GM20431 (cell line): ENCODE measurements around the gene LRRC36.

Source experiments
- in situ Hi-C: fragments of 300-500 bp; cut with MseI, MboI; formaldehyde crosslinking; loops from one replicate; pipeline ENCODE4 v1.15.0; 2020; ENCODE audit warnings: low sequenced_read_pairs; ENCODE audit not compliant: unreplicated experiment

LRRC36 gene, protein sequence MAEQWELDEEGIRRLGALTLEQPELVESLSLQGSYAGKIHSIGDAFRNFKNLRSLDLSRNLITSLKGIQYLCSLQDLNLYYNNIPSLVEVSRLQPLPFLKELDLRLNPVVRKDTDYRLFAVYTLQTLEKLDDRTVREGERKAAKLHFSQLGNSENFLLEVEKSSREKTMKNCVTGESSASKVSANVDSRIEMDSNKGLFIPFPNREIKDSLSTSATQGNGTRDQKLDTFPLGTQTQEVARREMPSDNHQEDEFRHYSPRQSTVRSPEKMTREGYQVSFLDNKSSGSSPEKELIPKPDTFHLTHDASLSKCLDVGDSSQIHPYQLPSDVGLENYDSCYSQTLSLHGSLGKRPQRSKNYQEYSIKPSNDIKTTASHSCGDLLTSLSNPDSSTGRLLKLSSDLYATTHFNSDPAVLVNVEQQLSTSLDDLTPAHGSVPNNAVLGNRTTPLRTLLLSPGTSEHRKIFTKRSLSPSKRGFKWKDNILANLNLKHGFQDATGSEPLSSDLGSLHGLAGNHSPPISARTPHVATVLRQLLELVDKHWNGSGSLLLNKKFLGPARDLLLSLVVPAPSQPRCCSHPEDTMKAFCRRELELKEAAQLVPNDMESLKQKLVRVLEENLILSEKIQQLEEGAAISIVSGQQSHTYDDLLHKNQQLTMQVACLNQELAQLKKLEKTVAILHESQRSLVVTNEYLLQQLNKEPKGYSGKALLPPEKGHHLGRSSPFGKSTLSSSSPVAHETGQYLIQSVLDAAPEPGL

DNA sequence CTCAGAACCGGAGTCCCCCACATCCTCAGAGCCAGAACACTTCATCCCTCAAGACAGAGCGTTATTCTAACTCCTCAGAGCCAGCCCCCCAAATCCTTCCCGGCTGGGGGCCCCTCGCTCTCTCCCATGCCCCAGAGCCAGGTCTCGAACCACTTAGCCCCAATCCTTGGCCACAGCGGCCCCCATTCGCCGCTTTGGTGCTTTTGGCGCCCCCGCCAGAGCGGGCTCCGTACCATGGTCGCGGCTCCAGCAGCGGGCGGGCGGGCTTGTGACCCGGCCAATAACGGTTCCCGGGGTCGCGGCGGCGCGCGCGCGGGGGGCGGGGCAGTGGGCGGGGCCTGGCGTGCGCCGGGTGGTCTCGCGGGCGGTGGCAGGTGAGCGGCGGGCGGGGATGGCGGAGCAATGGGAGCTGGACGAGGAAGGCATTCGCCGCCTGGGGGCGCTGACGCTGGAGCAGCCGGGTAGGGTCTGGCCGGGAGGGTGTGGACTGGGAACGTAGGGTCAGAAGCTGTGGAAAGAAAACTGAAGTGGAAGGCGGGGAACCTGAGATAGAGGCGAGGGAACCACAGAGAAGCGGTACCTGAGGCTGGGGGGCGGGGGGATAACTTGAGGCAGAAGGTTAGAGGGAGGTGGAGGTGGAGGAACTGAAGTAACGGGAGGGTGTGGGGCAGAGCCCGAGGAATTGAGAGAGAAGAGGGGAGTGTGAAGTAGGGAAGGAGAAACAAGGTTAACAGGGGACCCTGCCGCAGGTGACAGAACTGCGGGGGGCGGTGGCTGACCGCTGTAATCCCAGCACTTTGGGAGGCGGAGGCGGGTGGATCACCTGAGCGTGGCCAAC is at the start of gene LRRC36, which contains the start of gene KCTD19:
LRRC36 (plus strand) TSS at position 344 of the 838 bp plus-strand sequence; CDS start at position 392, 48 bp downstream.
KCTD19 (minus strand) TSS at position 270 of the 838 bp plus-strand sequence; CDS start at position 236, 34 bp downstream.
- in situ Hi-C loops, result no loop called here

DNA sequence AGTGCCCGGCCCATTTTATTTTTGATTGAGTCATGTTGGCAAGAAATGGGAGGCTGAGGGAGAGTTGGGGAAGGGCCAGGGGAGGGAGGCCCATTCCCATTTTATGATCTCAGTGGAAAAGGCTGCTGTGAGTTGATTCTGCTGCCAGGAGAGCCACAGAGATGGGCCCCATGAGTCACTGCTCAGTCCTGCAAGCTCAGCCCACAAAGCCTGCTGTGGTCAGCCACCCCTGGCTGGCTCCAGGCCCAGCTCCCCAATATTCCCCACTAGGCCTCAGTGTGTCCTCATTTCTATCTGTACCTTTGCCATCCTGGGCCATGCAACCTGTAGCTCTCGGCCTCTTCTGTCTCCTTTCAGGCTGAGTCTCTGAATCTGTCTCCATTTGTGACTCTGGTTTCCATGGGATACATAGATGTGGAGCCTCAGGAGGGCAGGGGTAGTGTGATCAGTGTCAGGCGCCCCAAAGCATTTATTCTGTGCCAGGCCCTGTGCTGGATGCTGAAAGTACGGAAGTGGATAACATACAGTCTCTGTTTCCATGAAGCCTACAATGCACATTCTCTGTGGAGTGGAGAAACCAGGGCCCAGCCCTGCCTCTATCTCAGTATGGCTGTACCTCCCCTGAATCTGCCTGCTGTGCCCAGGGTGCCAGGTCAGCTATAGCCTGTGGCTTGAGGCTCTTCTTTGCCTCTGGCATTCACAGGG is 49.2 kb upstream of the LRRC36 start:
- in situ Hi-C loops, result no loop called here

DNA sequence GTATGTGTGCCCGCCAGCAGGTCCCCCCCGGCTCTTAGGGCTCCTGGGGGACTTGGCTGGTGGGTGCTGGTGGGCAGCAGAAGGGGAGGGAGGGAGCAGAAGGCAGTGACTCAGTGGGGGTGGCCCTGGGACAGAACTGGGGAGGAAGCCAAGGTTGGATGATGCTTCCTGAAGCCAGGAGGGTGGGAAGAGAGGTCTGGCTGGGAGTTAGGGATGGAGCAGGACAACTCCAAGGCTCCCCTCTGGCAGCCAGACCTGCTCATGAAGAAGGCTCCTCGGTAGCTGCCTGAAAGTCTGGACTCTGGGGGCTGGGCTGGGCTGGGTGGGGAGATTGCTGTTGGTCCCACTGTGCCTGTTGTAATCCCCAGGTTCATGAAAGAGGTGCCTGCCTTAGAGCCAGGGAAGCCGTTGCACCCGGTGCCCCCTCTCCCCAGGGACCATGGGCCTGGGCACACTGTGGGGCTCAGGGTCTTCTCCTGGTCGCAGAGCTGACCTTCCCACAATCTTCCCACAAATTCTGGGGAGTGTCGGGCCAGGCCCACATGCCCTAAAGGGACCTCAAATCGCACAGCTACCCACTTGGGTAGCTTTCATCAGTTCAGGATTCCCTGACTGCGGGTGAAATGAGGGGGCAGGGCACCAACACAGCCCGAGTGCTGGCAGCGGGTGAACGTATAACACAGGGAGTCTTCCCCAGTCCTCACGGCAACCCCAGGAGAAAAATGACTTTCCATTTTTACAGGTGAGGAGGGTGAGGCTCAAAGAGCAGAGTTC is 48.4 kb upstream of the LRRC36 start:
- in situ Hi-C loops, result no loop called here

DNA sequence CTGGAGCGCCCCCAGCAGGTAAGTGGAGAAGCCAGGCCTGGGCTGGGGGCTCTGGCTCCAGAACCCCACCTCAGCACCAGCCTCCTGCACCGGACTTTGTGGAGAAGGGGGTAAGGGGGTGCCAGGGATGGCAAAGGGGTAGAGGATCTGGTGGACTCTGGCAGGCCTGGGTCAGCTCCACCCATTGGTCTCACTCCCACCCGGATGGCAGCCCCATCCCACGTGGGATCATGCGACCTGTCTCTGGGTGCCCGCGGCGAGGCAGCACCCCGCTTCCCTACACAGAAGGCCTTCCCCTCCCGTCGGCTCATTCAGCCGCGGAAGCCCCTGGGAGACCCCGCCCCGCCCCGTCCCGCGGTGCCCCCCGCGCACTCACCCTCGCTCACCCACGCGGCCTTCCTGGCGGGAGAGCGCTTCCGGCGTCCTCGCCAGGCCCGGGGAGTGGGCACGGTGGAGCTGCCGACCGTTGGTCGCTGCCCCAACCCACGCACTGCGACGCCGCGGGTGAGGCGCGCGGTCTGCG is 47.8 kb upstream of the LRRC36 start:
- in situ Hi-C loops, result no loop called here

DNA sequence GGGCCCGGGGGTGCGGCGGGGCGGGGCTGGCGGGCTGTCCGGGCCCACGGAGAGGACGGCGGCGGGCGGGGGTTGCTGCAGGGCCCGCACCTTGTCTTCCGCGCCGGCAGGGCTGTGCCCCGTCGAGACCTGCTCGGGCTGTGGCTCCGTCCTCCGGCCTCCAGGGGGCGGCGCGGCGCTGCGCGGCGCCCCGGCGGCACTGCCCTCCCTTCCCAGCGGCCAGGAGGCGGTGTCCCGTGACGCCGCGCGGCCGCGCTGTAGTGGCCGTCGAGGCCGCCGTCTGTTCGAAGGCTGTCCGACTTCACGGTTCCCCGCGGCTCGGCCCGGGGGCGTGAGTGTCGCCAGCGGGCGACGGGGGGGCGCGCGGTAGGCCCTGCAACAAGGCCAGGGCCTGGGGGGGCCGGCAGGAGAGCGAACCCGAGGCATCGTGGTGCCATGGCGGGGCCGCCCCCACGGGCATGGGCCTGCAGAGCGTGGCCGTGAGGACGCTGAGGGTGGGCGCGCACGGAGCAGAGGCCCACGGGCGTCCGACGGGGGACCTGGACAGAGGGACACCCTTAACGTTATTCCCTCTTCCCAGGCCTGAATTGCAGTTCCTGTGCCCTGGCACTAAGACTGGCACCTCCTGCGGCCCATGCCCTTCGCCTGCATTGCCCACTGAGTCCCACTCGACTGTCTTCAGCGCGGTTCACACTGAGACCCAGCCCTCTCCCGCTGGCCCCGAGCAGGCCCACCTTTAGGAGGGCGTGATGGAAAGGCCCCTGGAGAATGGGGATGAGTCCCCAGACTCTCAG is 47.1 kb upstream of the LRRC36 start, which contains the start of gene PLEKHG4:
PLEKHG4 (plus strand) TSS at position 237 of the 794 bp plus-strand sequence; CDS start at position 750, 513 bp downstream.
- in situ Hi-C loops, result no loop called here

DNA sequence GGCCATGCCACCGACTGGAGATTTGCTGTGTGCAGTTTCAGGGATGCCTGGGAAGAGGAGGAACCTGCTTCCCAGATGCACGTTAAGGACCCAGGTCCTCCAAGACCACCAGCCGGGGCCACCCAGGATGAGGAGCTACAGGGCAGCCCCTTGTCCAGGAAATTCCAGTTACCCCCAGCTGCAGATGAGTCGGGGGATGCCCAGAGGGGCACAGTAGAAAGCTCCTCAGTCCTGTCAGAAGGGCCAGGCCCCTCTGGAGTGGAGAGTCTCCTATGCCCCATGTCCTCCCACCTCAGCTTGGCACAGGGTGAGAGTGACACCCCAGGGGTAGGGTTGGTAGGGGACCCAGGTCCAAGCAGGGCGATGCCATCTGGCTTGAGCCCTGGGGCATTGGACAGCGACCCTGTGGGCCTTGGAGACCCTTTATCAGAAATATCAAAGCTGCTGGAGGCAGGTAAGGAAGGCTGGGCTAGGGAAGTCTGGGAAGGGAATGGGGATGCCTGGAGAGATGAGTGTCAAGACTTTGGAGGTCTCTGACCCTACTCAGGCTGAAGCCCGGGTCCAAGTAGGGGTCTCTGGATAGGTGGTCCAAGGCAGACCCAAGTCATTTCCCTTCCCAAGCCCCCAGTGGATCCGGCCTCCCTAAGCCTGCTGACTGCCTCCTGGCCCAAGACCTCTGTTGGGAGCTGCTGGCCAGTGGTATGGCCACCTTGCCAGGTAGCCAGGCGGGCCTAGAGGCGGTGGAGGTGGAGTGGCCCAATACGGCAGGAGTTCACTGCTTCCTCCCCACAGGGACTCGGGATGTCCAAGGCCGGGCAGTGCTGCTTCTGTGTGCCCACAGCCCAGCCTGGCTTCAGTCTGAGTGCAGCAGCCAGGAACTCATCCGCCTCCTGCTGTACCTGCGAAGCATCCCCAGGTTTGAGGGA is 46.3 kb upstream of the LRRC36 start:
- in situ Hi-C loops, result no loop called here

DNA sequence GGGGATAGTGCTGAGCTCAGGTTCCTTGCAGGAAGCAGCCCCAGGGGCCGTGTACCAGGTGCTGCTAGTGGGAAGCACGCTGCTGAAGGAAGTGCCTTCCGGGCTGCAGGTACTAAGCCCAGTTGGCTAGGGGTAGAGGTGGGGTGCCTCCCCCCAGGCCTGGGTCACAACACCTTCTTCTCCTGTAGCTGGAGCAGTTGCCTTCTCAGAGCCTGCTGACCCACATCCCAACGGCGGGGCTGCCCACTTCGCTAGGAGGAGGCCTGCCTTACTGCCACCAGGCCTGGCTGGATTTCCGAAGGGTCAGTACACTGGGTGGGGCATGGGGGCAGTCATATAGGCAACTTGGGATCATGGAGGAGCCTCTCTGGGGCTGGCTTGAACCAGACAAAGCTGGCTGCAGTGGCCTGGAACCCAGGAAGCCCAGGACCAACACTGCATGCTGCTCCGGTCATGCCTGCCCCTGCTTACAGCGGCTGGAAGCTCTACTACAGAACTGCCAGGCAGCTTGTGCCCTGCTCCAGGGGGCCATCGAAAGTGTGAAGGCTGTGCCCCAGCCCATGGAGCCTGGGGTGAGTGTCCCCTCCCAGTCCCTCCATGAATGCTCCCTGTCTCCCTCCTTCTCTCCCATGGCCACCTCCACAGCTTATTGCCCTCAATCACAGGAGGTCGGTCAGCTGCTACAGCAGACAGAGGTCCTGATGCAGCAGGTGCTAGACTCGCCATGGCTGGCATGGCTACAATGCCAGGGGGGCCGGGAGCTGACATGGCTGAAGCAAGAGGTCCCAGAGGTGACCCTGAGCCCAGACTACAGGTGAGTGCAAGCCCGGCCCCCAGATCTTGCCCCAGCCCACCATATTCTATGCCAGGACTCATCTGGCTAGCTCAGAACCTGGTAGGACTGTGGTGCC is 44.8 kb upstream of the LRRC36 start:
- in situ Hi-C loops, result no loop called here

DNA sequence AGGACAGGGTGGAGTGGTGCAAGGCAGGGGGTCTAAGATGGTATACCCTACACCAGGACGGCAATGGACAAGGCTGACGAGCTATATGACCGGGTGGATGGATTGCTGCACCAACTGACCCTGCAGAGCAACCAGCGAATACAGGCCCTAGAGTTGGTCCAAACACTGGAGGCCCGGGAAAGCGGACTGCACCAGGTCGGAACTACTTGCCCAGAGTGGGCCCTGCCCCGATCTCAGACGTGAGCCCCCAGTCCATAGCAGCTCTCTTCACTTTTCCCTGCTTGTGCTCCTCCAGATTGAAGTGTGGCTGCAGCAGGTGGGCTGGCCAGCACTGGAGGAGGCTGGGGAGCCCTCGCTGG is 44.2 kb upstream of the LRRC36 start:
- in situ Hi-C loops, result no loop called here

DNA sequence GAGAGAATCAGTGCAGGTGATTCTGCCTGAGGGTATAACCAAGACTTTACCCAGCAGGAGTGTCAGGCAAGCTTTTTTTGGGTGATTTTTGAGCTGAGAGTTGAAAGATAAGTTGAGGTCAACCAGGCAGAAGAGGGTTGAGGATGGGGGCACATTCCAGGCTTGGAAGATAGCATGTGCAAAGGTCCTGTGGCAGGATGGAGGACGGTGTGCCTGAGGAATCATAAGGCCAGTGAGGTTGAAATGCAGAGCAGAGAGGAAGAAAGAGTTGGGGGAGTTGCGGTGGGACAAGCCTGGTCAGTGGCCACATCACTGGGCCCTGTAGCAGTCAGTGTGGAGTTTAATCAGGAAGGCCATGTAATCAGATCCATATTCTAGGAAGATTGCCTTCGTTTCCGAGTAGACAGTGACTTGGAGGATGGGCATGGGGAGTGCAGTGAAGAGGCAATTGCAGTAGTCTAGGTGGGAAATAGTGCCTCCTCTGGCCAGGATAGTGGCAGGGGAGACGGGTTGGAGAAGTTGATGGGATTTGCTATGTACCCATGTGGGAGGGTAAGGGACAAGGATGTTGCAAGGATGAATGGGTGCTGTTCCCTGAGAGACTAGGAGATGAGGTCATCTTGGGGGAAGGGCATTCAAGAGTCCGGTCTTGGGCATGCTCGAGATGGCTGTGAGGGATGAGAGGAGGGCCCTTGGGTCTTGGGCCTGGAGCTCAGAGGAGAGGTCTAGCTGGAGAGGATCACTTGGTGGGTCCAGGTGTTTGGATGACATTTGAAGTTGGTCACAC is 43.4 kb upstream of the LRRC36 start:
- in situ Hi-C loops, result no loop called here

DNA sequence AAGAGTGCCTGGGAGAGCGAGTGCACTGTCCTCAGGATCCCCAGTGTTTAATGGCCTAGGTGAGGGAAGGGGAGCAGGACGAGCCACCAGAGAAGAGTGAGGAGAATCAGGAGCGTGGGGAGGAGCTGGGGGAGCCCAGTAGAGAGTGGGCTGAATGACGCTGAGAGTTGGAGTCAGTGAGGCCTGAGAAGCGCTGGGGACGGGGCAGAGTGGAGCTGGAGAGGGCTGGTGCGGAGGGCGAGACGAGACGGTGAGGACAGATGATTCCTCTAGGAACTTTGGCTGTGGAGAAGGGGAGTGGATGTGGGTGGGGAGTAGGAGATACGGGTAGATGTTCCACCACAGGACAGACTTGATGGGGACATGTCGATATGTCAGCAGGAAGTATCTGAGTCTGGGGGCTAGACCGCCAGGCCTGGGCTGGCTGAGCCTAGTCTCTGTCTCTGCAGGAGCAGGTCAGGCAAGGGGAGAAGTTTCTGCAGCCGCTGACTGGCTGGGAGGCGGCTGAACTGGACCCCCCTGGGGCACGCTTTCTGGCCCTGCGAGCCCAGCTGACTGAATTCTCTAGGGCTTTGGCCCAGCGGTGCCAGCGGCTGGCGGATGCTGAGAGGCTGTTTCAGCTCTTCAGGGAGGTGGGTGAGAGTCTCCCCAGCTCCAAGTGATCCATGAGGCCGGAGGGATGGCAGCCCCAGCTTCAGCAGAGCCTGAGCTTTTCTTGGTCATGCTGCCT is 42.6 kb upstream of the LRRC36 start:
- in situ Hi-C loops, result no loop called here

DNA sequence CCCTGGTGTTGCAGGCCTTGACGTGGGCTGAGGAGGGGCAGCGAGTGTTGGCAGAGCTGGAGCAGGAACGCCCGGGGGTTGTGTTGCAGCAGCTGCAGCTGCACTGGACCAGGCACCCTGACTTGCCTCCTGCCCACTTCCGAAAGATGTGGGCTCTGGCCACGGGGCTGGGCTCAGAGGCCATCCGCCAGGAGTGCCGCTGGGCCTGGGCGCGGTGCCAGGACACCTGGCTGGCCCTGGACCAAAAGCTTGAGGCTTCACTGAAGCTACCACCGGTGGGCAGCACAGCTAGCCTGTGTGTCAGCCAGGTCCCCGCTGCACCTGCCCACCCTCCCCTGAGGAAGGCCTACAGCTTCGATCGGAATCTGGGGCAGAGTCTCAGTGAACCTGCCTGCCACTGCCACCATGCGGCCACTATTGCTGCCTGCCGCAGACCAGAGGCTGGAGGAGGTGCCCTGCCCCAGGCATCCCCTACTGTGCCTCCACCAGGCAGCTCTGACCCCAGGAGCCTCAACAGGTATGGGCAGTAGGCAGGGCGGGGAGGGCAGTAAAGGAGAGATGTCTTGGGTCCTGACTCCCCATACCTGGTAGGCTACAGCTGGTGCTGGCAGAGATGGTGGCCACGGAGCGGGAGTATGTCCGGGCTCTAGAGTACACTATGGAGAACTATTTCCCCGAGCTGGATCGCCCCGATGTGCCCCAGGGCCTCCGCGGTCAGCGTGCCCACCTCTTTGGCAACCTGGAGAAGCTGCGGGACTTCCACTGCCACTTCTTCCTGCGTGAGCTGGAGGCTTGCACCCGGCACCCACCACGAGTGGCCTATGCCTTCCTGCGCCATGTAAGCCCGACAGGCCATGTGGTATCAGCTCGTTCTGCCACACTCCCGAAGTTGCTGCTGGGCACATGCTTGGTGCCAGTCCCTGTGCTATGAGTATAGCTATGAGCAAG is 41.6 kb upstream of the LRRC36 start:
- in situ Hi-C loops, result no loop called here

DNA sequence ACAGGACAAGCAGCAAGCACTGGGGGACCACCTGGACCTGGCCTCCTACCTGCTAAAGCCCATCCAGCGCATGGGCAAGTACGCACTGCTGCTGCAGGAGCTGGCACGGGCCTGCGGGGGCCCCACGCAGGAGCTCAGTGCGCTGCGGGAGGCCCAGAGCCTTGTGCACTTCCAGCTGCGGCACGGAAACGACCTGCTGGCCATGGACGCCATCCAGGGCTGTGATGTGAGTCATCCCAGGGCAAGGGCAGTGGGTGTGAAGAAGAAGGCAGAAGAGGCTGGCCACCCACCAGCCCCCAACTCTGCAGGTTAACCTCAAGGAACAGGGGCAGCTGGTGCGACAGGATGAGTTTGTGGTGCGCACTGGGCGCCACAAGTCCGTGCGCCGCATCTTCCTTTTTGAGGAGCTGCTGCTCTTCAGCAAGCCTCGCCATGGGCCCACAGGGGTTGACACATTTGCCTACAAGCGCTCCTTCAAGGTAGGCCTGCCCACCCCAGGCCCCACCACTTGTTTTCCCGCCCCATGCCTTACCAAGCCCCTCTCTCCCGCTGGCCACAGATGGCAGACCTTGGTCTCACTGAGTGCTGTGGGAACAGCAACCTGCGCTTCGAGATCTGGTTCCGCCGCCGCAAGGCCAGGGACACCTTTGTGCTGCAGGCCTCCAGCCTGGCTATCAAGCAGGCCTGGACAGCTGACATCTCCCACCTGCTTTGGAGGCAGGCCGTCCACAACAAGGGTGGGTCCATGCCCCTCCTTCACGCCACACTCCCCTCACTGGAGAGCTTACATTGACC is 40.0 kb upstream of the LRRC36 start:
- in situ Hi-C loops, result no loop called here

DNA sequence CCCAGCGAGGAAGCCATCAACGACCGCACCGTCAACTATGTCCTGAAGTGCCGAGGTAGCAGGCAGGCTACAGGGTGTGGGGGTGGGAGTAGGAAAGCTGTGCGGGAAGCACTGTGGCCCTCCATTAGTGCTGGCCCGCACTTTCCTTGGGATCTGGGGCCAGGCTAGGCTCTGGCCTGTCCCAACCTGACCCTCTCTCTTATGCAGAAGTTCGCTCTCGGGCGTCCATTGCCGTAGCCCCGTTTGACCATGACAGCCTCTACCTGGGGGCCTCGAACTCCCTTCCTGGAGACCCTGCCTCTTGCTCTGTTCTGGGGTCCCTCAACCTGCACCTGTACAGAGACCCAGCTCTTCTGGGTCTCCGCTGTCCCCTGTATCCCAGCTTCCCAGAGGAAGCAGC is 38.7 kb upstream of the LRRC36 start:
- in situ Hi-C loops, result no loop called here
